UCSD-AML1 (cell line): ENCODE results near the gene COQ9.
A peak's percentile ranks its signal among the peaks of the same experiment; 100 is the strongest.
"Not testable (repeated sequence)": the region's sequence is repeated elsewhere in the genome, so short reads cannot be mapped to it uniquely, and the experiment has no call there.

Source experiments
- DNase-seq: peaks from one replicate; lab custom pipeline; 2025; ENCODE audit not compliant: unreplicated experiment; lab: John Stamatoyannopoulos, UW

The COQ9 gene

GRCh38 chr16:57484515-57485005 is 37.3 kb downstream of the COQ9 start:
- DNase-seq = no peak

GRCh38 chr16:57485091-57485915 is 38.0 kb downstream of the COQ9 start:
- DNase-seq = no peak

GRCh38 chr16:57485916-57486857 is 38.9 kb downstream of the COQ9 start, which contains the start of gene DOK4:
Gene DOK4 (minus strand): TSS chr16:57486493. CDS start chr16:57479507, 6,986 bp downstream.
- peak; percentile 79 for DNase-seq

- no peak for DNase-seq
Observed at GRCh38 chr16:57486858-57487834, 39.9 kb downstream of the COQ9 start.

DNA sequence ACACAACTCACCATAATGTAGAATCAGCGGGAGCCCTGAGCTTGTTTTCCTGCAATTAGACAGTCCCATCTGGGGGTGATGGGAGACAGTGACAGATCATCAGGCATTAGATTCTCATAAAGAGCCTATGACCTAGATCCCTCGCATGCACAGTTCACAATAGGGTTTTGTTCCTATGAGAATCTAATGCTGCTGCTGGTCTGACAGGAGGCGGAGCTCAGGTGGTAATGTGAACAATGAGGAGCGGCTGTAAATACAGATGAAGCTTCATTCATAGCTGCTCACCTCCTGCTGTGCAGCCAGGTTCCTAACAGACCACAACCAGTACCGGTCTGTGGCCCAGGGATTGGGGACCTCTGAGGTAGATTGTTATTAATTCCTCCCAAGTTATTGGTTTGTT is 42.0 kb downstream of the COQ9 start:
- no peak for DNase-seq

DNA sequence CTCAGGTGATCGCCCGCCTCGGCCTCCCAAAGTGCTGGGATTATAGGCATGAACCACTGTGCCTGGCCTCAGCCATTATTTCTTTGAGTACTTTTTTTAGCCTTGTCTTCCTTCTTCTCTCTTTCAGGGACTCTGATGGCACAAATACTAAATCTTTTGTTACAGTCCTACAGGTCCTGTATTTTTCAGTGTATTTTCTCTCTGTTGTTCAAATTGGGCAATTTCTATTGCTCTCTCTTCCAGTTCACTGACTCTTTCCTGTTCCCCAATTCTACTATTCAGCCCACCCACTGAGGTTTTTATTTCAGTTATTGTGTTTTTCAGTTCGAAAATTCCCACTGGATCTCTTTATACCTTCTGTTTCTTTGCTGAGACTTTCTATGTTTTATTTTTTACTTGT is 46.5 kb downstream of the COQ9 start:
- no peak for DNase-seq

- DNase-seq = no peak
Observed at GRCh38 chr16:57497121-57497520, 49.8 kb downstream of the COQ9 start.

GRCh38 chr16:57498031-57498430 is 50.8 kb downstream of the COQ9 start:
- DNase-seq = no peak

DNA sequence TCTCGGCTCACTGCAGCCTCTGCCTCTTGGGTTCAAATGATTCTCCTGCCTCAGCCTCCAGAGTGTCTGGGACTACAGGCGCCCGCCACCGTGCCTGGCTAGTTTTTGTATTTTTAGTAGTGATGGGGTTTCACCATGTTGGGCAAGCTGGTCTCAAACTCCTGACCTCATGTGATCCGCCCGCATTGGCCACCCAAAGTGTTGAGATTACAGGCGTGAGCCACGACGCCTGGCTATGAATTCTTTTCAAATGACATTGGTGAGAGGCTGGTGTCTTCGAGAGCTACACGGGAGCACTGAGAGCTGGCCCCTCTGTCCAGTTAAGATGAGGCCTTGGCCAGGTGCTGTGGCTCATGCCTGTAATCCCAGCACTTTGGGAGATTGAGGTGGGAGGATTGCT is 52.7 kb downstream of the COQ9 start:
- DNase-seq = not testable (repeated sequence)

DNA sequence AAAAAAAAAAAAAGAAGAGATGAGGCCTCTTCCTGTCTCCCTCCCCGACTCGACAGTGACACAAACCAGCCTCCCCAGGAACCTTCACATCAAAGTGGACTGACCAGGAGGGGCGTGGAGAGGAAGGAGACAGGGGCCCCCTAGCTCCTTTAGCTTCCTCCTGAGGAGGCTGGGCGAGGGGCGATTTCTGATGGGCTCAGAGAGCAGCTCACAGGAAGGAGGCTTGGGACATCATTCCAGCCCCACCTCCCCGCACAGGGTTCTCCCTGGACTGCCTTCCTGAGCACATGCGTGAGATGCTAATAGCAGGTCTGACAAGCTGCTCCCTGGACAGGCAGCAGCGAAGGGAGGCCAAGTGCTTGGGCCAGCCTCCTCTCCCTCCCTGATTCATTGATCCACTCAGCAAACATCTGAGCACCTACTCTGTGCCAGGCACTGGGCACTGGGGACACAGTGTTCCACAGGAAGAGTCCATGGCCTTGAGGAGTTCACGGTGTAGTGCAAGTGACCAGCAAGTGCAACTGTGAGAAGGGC is 53.4 kb downstream of the COQ9 start:
- peak; percentile 40 for DNase-seq

- DNase-seq = no peak
Observed at GRCh38 chr16:57501492-57501891, 54.2 kb downstream of the COQ9 start.

DNA sequence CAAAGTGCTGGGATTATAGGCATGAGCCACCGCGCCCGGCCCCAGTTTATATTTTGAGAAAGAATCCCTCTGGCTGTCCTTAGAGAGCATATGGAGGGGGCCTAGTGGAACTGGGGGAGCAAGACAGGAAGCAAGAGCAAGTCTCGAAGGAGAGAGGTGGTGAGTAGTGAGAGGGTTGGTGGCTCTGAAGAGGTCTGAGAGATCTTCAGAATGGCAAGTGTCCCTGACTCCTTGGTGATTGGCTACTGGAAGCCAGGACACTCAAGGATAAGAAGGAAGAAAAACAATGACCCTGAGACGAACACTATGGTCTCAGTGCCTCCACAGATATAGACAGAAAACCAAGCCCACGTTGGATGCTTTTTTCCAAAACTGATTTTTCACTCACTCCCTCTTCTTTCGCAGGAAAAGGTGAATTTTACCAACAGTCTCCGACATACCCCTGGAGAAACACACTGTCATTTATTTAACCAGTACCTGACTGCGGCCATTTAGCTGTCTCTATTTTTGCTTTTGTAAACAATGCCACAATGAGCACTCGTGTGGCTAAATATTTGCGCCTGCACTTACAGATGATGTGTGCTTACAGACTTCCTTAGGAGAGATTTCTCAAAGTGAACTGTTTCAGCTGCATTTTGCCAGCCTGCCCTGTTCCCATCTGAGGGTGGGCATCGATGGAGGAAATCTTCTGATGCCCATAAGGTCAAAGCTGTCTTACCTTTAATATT is 54.9 kb downstream of the COQ9 start:
- no peak for DNase-seq

DNA sequence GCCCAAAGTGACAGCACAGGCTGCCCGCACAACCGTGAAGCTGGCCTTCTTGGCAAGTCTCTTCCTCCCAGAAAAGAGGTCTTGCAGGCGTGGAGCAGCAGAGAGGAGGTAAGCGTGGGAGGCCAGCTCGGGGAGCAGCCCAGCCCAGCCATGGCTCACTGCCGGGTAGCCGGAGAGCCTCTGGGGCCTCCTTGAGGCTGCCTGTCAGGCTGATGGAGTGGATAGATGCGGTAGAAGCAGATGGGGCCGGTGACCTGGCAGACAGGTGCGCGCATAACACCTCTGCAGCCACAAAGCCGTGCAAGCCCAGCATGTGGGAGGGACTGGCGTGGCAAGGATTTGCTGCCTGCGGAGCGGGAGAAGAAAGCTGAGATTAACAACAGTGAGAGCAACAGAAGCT is 56.1 kb downstream of the COQ9 start:
- no peak for DNase-seq

GRCh38 chr16:57504001-57504400 is 56.7 kb downstream of the COQ9 start:
- DNase-seq = no peak

GRCh38 chr16:57504491-57504890 is 57.2 kb downstream of the COQ9 start:
- no peak for DNase-seq

GRCh38 chr16:57505169-57505568 is 57.9 kb downstream of the COQ9 start:
- no peak for DNase-seq

GRCh38 chr16:57507136-57508034 is 60.1 kb downstream of the COQ9 start:
- DNase-seq = no peak

DNA sequence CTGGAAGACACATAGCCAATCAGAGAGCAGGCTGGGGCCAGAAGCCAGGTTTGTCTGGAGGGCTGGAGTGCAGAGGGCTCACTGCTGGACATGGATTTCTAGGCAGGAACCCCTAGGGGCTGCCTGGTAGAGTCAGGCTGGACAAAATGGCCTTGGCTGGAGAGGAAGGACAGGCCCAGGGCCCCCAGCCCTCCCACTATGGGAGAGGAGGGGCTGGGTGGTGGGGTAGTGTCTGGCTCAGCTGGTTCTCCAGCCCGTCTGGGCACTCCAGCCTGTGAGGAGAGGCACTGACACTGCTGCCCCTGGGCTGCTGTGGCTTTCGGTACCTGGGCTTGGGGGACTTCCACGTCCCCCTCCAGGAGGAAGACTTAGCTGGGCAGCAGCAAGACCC is 60.8 kb downstream of the COQ9 start:
- DNase-seq = no peak
